A549 (cell line): Measurements from ENCODE around the gene RAPGEF5. TPM values are rescaled to one million over a fixed set of nuclear protein-coding genes. Genes with fewer than 3 reads are reported as not detected.

ENCODE experiments used
- ATAC-seq, 2 experiments: fragments of 200-7000 bp in 1 of 2; fragments of >200 bp in 1 of 2; cut with Nextera tagmentation in 1 of 2; cut with Tn5 transposase in 1 of 2; 3 replicates each; pipeline versions ENCODE4 v1.8.0 to v1.9.1; 2018 to 2020; ENCODE audit warnings: mild to moderate bottlenecking in 1 of 2, moderate library complexity in 1 of 2
- CTCF ChIA-PET: fragments of 300-600 bp; sonication (Branson Sonifier 250); formaldehyde crosslinking; extraction: SDS; loops from one replicate; lab custom pipeline; 2021; ENCODE audit warnings: antibody characterized with exemption, inconsistent platforms; lab: Yijun Ruan, JAX
- POLR2A ChIA-PET: fragments of 350-600 bp; formaldehyde crosslinking; extraction: SDS; loops from one replicate; lab custom pipeline; 2021; ENCODE audit warnings: antibody characterized with exemption, inconsistent platforms; lab: Yijun Ruan, JAX
- DNase-seq, 2 experiments: peaks; one replicate each; pipeline versions ENCODE4 v3.0.0 to v3.0.0-alpha.2; 2011 to 2016; ENCODE audit warnings: low read depth in 1 of 2, low spot score in 1 of 2
- FAIRE-seq: peaks from 2 replicates; lab custom pipeline; 2011; peaks lifted over from hg19 to GRCh38; lab: Jason Lieb, UNC
- H3K27ac ChIP-seq, 2 experiments: fragments of >200 bp; sonication (Bioruptor Twin); formaldehyde crosslinking; 3 replicates each; pipeline ENCODE4 v1.5.1; 2016 to 2017
- H3K4me1 ChIP-seq: fragments of >200 bp; sonication (Bioruptor Twin); formaldehyde crosslinking; 3 replicates; pipeline ENCODE4 v1.6.1; 2016
- H3K4me2 ChIP-seq: fragments of >200 bp; sonication (Bioruptor Twin); formaldehyde crosslinking; 3 replicates; pipeline ENCODE4 v1.6.1; 2016
- H3K4me3 ChIP-seq: fragments of >200 bp; sonication (Bioruptor Twin); formaldehyde crosslinking; 3 replicates; pipeline ENCODE4 v1.5.1; 2016
- H3K9me3 ChIP-seq: fragments of >200 bp; sonication (Bioruptor Twin); formaldehyde crosslinking; 3 replicates; pipeline ENCODE4 v1.6.1; 2016
- ATOH8 ChIP-seq: fragments of 250-450 bp; sonication (Bioruptor Pico); IDR thresholded peaks from 2 replicates; pipeline ENCODE4 v1.5.0; 2020; ENCODE audit warnings: low read depth, mild to moderate bottlenecking, moderate library complexity
- BHLHE40 ChIP-seq: IDR thresholded peaks from 2 replicates; pipeline ENCODE4 v1.6.1; 2012; ENCODE audit warnings: low read depth, low read length, inconsistent platforms
- CBX2 ChIP-seq: fragments of 200-600 bp; sonication (generic); IDR thresholded peaks from 2 replicates; pipeline ENCODE4 v1.6.1; 2016; ENCODE audit warnings: low read depth, mild to moderate bottlenecking, borderline replicate concordance
- CBX8 ChIP-seq: fragments of 200-600 bp; sonication (generic); IDR thresholded peaks from 2 replicates; pipeline ENCODE4 v1.6.1; 2016
- CHD2 ChIP-seq: fragments of 150-350 bp; IDR thresholded peaks from 2 replicates; pipeline ENCODE4 v1.6.1; 2014; ENCODE audit warnings: low read length; ENCODE audit not compliant: partially characterized antibody
- CHD4 ChIP-seq: fragments of 200-600 bp; sonication (generic); IDR thresholded peaks from 2 replicates; pipeline ENCODE4 v1.6.1; 2016; ENCODE audit warnings: antibody characterized with exemption, mild to moderate bottlenecking, borderline replicate concordance
- EP300 ChIP-seq, 2 experiments: fragments of >200 bp; sonication (Bioruptor Twin); formaldehyde crosslinking; IDR thresholded peaks; 2 replicates in 1 of 2; 3 replicates in 1 of 2; pipeline ENCODE4 v1.6.1; 2016 to 2017
- HDAC2 ChIP-seq: fragments of 200-600 bp; sonication (generic); IDR thresholded peaks from 2 replicates; pipeline ENCODE4 v1.6.1; 2016
- HES2 ChIP-seq: fragments of >200 bp; sonication (Bioruptor Twin); formaldehyde crosslinking; IDR thresholded peaks from 2 replicates; pipeline ENCODE4 v1.6.1; 2016
- HEYL ChIP-seq: fragments of 250-450 bp; sonication (Bioruptor Pico); IDR thresholded peaks from 2 replicates; pipeline ENCODE4 v1.8.0; 2021; ENCODE audit warnings: mild to moderate bottlenecking, moderate library complexity
- HMGXB4 ChIP-seq: fragments of 250-450 bp; sonication (Bioruptor Pico); IDR thresholded peaks from 2 replicates; pipeline ENCODE4 v1.5.0; 2021; ENCODE audit warnings: mild to moderate bottlenecking, moderate library complexity, borderline replicate concordance
- HOXA7 ChIP-seq: fragments of 250-450 bp; sonication (Bioruptor Pico); IDR thresholded peaks from 2 replicates; pipeline ENCODE4 v1.5.0; 2020; ENCODE audit warnings: mild to moderate bottlenecking, moderate library complexity
- HOXB13 ChIP-seq: fragments of 250-450 bp; sonication (Bioruptor Pico); IDR thresholded peaks from 2 replicates; pipeline ENCODE4 v1.5.0; 2020; ENCODE audit warnings: low read depth, mild to moderate bottlenecking, moderate library complexity
- MAX ChIP-seq: IDR thresholded peaks from 2 replicates; pipeline ENCODE4 v1.6.1; 2012
- PBX3 ChIP-seq: IDR thresholded peaks from 2 replicates; pipeline ENCODE4 v1.6.1; 2012
- POLR2A ChIP-seq: IDR thresholded peaks from 2 replicates; pipeline ENCODE4 v1.6.1; 2012; ENCODE audit warnings: mild to moderate bottlenecking, low read length
- POLR2AphosphoS2 ChIP-seq: conservative IDR thresholded peaks from 2 replicates; pipeline ENCODE4 v1.6.1; 2012; ENCODE audit warnings: low read length, improper control_type of control experiment, inconsistent platforms
- RAD21 ChIP-seq, 2 experiments: fragments of >200 bp in 1 of 2; sonication (Bioruptor Twin) in 1 of 2; formaldehyde crosslinking in 1 of 2; IDR thresholded peaks in 1 of 2; conservative IDR thresholded peaks in 1 of 2; 2 replicates in 1 of 2; 3 replicates in 1 of 2; pipeline ENCODE4 v1.6.1; 2012 to 2018; ENCODE audit warnings: inconsistent platforms in 1 of 2
- REST ChIP-seq: fragments of 200-600 bp; sonication (generic); IDR thresholded peaks from 2 replicates; pipeline ENCODE4 v1.6.1; 2016; ENCODE audit warnings: antibody characterized with exemption, mild to moderate bottlenecking, moderate library complexity
- RNF2 ChIP-seq: fragments of 200-600 bp; sonication (generic); IDR thresholded peaks from 2 replicates; pipeline ENCODE4 v1.6.1; 2016; ENCODE audit warnings: low read depth, mild to moderate bottlenecking, antibody characterized with exemption, moderate library complexity, borderline replicate concordance
- TP53 ChIP-seq: fragments of 250-450 bp; sonication (Bioruptor Pico); IDR thresholded peaks from 2 replicates; pipeline ENCODE4 v1.5.0; 2021; ENCODE audit warnings: mild to moderate bottlenecking, moderate library complexity
- WGBS: methylation state at CpG from one replicate; pipeline ENCODE4 v1.1.6; 2017; ENCODE audit errors: missing lambda C conversion rate; 5-methylcytosine and 5-hydroxymethylcytosine counted together
- polyA plus RNA-seq, 4 experiments: library from polyadenylated mRNA; depleted of rRNA in 3 of 4; stranded (reverse); fragments of >200 nt; fragmentation: RNase III in 1 of 4; extraction: RNeasy Plus Mini Kit Qiagen cat#74134 plus additional on column Dnase treatment in 1 of 4; gene quantifications; 2 replicates in 3 of 4; 3 replicates in 1 of 4; pipeline ENCODE4 v1.2.3, GENCODE V29; 2011 to 2017

The RAPGEF5 gene
- polyA plus RNA-seq, 2 of the 4 experiments (the other 2 are of a cell fraction), result 0.03 to 0.14 TPM

- ChIA-PET CTCF (no interaction called here), POLR2A (no interaction called here)
- H3K27ac ChIP-seq, result no peak overlapping the region
- no peak for ATAC-seq
- H3K4me1 ChIP-seq, result no peaks in the 10 kb centered on the region
- no peak for FAIRE-seq
- 3% methylated on average over 2 of the region's 2 CpGs for WGBS
- H3K4me3 ChIP-seq, result no peak overlapping the region
- no peak overlapping the region for H3K4me2 ChIP-seq
- DNase-seq, result no peak
- no peaks in the 10 kb centered on the region for H3K9me3 ChIP-seq
- TF ChIP-seq POLR2AphosphoS2 (no peak), HEYL (CRISPR knock-in tag) (no peak), HOXA7 (CRISPR knock-in tag) (no peak), HES2 (no peak), EP300 (IDR thresholded peaks at IDR 0.05) (no peak), PBX3 (no peak), CBX2 (no peak), MAX (no peak)
These were observed 104.9 kb downstream of the RAPGEF5 start for GRCh38 chr7:22252016-22252415.

GRCh38 chr7:22251281-22251680, 105.7 kb downstream of the RAPGEF5 start:
- ChIA-PET CTCF (no interaction called here), POLR2A (no interaction called here)
- Histone ChIP-seq H3K9me3 (no peaks in the 10 kb centered on the region), H3K4me1 (no peaks in the 10 kb centered on the region), H3K27ac (no peak overlapping the region), H3K4me2 (no peak overlapping the region), H3K4me3 (no peak overlapping the region)
- no peak for DNase-seq
- no peak for ATAC-seq
- FAIRE-seq, result no peak
- TF ChIP-seq HDAC2 (no peak), RAD21 (conservative IDR thresholded peaks at IDR 0.05 in 1 of 2, IDR thresholded peaks at IDR 0.05 in 1 of 2) (no peak), CHD4 (no peak), BHLHE40 (no peak), HES2 (no peak), RNF2 (no peak), CBX2 (no peak), POLR2A (no peak)
- WGBS, result 24% methylated on average over 2 of the region's 2 CpGs

- FAIRE-seq (no peak), ATAC-seq (no peak), DNase-seq (no peak)
- Histone ChIP-seq H3K4me3 (no peak overlapping the region), H3K27ac (no peak overlapping the region), H3K4me2 (no peak overlapping the region), H3K4me1 (no peaks in the 10 kb centered on the region), H3K9me3 (no peaks in the 10 kb centered on the region)
- 19% methylated on average over 4 of the region's 4 CpGs for WGBS
- CTCF ChIA-PET, result no interaction called here
- TF ChIP-seq CBX8 (no peak), CHD4 (no peak), HMGXB4 (CRISPR knock-in tag) (no peak), CHD2 (no peak), REST (no peak), ATOH8 (CRISPR knock-in tag) (no peak), TP53 (CRISPR knock-in tag) (no peak), HOXB13 (CRISPR knock-in tag) (no peak), POLR2A (no peak)
- POLR2A ChIA-PET, result no interaction called here
These were observed 106.6 kb downstream of the RAPGEF5 start for GRCh38 chr7:22250390-22250789.
